Liver (tissue), 3 donors: ENCODE measurements around the gene PHF21B.

Experiments
- FOXA1 ChIP-seq: IDR thresholded peaks from 2 replicates; pipeline ENCODE4 v1.6.1; 2016; ENCODE audit warnings: antibody characterized with exemption
- JUND ChIP-seq, 2 donors: IDR thresholded peaks; 2 replicates each; pipeline ENCODE4 v1.6.1; 2016; ENCODE audit warnings: antibody characterized with exemption in 2 of 2
- MAX ChIP-seq: IDR thresholded peaks from 2 replicates; pipeline ENCODE4 v1.6.1; 2016; ENCODE audit warnings: antibody characterized with exemption
- YY1 ChIP-seq: IDR thresholded peaks from 2 replicates; pipeline ENCODE4 v1.6.1; 2016; ENCODE audit warnings: antibody characterized with exemption, mild to moderate bottlenecking
- TF ChIP-seq, protein P1 (sequence below): fragments of 150-350 bp; IDR thresholded peaks from 2 replicates; pipeline ENCODE4 v1.5.1; 2017; ENCODE audit warnings: improper control_type of control experiment, low read depth, low read length; ENCODE audit not compliant: missing input control
- TF ChIP-seq, protein P2 (sequence below): IDR thresholded peaks from 2 replicates; pipeline ENCODE4 v1.6.1; 2016; ENCODE audit warnings: antibody characterized with exemption, mild to moderate bottlenecking
- donor health status: healthy.
- donor health status: healthy.

- TF ChIP-seq, protein P1, sequence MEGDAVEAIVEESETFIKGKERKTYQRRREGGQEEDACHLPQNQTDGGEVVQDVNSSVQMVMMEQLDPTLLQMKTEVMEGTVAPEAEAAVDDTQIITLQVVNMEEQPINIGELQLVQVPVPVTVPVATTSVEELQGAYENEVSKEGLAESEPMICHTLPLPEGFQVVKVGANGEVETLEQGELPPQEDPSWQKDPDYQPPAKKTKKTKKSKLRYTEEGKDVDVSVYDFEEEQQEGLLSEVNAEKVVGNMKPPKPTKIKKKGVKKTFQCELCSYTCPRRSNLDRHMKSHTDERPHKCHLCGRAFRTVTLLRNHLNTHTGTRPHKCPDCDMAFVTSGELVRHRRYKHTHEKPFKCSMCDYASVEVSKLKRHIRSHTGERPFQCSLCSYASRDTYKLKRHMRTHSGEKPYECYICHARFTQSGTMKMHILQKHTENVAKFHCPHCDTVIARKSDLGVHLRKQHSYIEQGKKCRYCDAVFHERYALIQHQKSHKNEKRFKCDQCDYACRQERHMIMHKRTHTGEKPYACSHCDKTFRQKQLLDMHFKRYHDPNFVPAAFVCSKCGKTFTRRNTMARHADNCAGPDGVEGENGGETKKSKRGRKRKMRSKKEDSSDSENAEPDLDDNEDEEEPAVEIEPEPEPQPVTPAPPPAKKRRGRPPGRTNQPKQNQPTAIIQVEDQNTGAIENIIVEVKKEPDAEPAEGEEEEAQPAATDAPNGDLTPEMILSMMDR = no peak
- TF ChIP-seq JUND (IDR thresholded peaks at IDR 0.05) = no peak
- no peak for TF ChIP-seq MAX
- no peak for TF ChIP-seq FOXA1
- TF ChIP-seq YY1 = no peak
- TF ChIP-seq, protein P2, sequence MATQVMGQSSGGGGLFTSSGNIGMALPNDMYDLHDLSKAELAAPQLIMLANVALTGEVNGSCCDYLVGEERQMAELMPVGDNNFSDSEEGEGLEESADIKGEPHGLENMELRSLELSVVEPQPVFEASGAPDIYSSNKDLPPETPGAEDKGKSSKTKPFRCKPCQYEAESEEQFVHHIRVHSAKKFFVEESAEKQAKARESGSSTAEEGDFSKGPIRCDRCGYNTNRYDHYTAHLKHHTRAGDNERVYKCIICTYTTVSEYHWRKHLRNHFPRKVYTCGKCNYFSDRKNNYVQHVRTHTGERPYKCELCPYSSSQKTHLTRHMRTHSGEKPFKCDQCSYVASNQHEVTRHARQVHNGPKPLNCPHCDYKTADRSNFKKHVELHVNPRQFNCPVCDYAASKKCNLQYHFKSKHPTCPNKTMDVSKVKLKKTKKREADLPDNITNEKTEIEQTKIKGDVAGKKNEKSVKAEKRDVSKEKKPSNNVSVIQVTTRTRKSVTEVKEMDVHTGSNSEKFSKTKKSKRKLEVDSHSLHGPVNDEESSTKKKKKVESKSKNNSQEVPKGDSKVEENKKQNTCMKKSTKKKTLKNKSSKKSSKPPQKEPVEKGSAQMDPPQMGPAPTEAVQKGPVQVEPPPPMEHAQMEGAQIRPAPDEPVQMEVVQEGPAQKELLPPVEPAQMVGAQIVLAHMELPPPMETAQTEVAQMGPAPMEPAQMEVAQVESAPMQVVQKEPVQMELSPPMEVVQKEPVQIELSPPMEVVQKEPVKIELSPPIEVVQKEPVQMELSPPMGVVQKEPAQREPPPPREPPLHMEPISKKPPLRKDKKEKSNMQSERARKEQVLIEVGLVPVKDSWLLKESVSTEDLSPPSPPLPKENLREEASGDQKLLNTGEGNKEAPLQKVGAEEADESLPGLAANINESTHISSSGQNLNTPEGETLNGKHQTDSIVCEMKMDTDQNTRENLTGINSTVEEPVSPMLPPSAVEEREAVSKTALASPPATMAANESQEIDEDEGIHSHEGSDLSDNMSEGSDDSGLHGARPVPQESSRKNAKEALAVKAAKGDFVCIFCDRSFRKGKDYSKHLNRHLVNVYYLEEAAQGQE = no peak
Measured at GRCh38 chr22:44928136-44928463, 81.7 kb downstream of the PHF21B start.
